ENCODE results near the gene RAB7A. TPM values are rescaled to one million over a fixed set of nuclear protein-coding genes. Genes with fewer than 3 reads are reported as not detected.
"Not testable (repeated sequence)": the region's sequence is repeated elsewhere in the genome, so short reads cannot be mapped to it uniquely, and the experiment has no call there.

RAB7A gene
- total RNA-seq, 4 donors from 2014 or later, result 81.0 to 116 (median 87.0) TPM

- no peak for TF ChIP-seq POLR2A (IDR thresholded peaks at IDR 0.05; ENCODE audit: low read depth)
- no peak for TF ChIP-seq EP300 (IDR thresholded peaks at IDR 0.05)
- no peak for TF ChIP-seq CTCF (IDR thresholded peaks at IDR 0.05)
- TF ChIP-seq POLR2AphosphoS5 (IDR thresholded peaks at IDR 0.05), result no peak
- no peak overlapping the region for H3K27ac ChIP-seq (replicated peaks in 1 of 4)
- intact Hi-C loops (cut with DNase I), result no loop called here
- 95% methylated on average over 5 of the region's 10 CpGs for WGBS
- H3K36me3 ChIP-seq, result peaks cover 0 to 8% (median 2%) of the 10 kb centered on the region in 4 donors
- H3K27me3 ChIP-seq, result no peaks in the 10 kb centered on the region
- H3K4me1 ChIP-seq, result peaks cover 0 to 3% (median 0%) of the 10 kb centered on the region in 4 donors
- no peaks in the 10 kb centered on the region for H3K9me3 ChIP-seq
- DNase-seq (ENCODE audit: extremely low spot score), result no peak
- no peak overlapping the region for H3K4me3 ChIP-seq
Observed at GRCh38 chr3:128824132-128824850, 98.3 kb downstream of the RAB7A start.

GRCh38 chr3:128825117-128825725 is 99.2 kb downstream of the RAB7A start:
- 88% methylated on average over 4 of the region's 4 CpGs for WGBS
- no peak overlapping the region for H3K4me3 ChIP-seq
- intact Hi-C loops (cut with DNase I), result no loop called here
- TF ChIP-seq POLR2AphosphoS5 (IDR thresholded peaks at IDR 0.05) (no peak), CTCF (IDR thresholded peaks at IDR 0.05) (no peak), POLR2A (IDR thresholded peaks at IDR 0.05; ENCODE audit: low read depth) (no peak), EP300 (IDR thresholded peaks at IDR 0.05) (no peak)
- no peak for DNase-seq (ENCODE audit: extremely low spot score)
- H3K27me3 ChIP-seq, result no peaks in the 10 kb centered on the region
- peaks cover 0 to under 1% (median 0%) of the 10 kb centered on the region in 4 donors for H3K4me1 ChIP-seq
- H3K9me3 ChIP-seq, result no peaks in the 10 kb centered on the region
- H3K27ac ChIP-seq (replicated peaks in 1 of 4), result no peak overlapping the region
- peaks cover 0 to 6% (median 2%) of the 10 kb centered on the region in 4 donors for H3K36me3 ChIP-seq

GRCh38 chr3:128829087-128829486 is 103.1 kb downstream of the RAB7A start:
- H3K36me3 ChIP-seq; H3K4me1 ChIP-seq; H3K9me3 ChIP-seq; H3K27me3 ChIP-seq; H3K4me3 ChIP-seq; H3K27ac ChIP-seq (replicated peaks in 1 of 4); intact Hi-C loops (cut with DNase I); DNase-seq (ENCODE audit: extremely low spot score): not testable (repeated sequence)
- WGBS, result 82% methylated on average over 9 of the region's 9 CpGs

GRCh38 chr3:128829925-128830625 is 104.1 kb downstream of the RAB7A start:
- DNase-seq (ENCODE audit: extremely low spot score), result not testable (repeated sequence)

GRCh38 chr3:128830762-128831161 is 104.8 kb downstream of the RAB7A start:
- H3K27ac ChIP-seq (replicated peaks in 1 of 4); H3K9me3 ChIP-seq; H3K4me1 ChIP-seq; H3K27me3 ChIP-seq; H3K4me3 ChIP-seq; DNase-seq (ENCODE audit: extremely low spot score); intact Hi-C loops (cut with DNase I); H3K36me3 ChIP-seq: not testable (repeated sequence)
- 90% methylated on average over 5 of the region's 5 CpGs for WGBS

More at GRCh38 chr3:128829925-128830625, 104.1 kb downstream of the RAB7A start:
- H3K9me3 ChIP-seq; H3K36me3 ChIP-seq; H3K4me1 ChIP-seq; H3K27me3 ChIP-seq; intact Hi-C loops (cut with DNase I); H3K27ac ChIP-seq (replicated peaks in 1 of 4); H3K4me3 ChIP-seq: not testable (repeated sequence)
- 77% methylated on average over 7 of the region's 7 CpGs for whole genome bisulfite sequencing

- H3K9me3 ChIP-seq; H3K4me1 ChIP-seq; DNase-seq (ENCODE audit: extremely low spot score); intact Hi-C loops (cut with DNase I); H3K36me3 ChIP-seq; H3K4me3 ChIP-seq; H3K27me3 ChIP-seq; H3K27ac ChIP-seq (replicated peaks in 1 of 4): not testable (repeated sequence)
- 72% methylated on average over 5 of the region's 5 CpGs for WGBS
Observed at GRCh38 chr3:128832979-128833378, 107.0 kb downstream of the RAB7A start.
